T47D (cell line): Measurements from ENCODE around the gene PIP4K2A.
"Not testable (repeated sequence)": the region's sequence is repeated elsewhere in the genome, so short reads cannot be mapped to it uniquely, and the experiment has no call there.

ENCODE experiments used
- DNase-seq, 2 experiments: peaks; one replicate each; pipeline versions ENCODE4 v3.0.0 to v3.0.0-alpha.2; 2011 to 2012; ENCODE audit warnings: low read depth in 1 of 2, low spot score in 1 of 2
- JUND ChIP-seq: IDR thresholded peaks from 2 replicates; pipeline ENCODE4 v1.6.1; 2012; ENCODE audit warnings: low read depth
- in situ Hi-C: cut with HindIII; loops from 2 replicates; pipeline ENCODE4 v1.10.0; 2016; ENCODE audit warnings: low sequenced_read_pairs, low pct_unique_long_range_greater_than_20kb

PIP4K2A gene

GRCh38 chr10:22515009-22515408 is 199.4 kb downstream of the PIP4K2A start:
- no peak for DNase-seq
- TF ChIP-seq JUND: no peak
- in situ Hi-C loops: no loop called here

- not testable (repeated sequence) for DNase-seq
Measured at GRCh38 chr10:22514414-22514758, 200.0 kb downstream of the PIP4K2A start.

GRCh38 chr10:22513483-22514413 is 200.6 kb downstream of the PIP4K2A start:
- peak in 1 of 2 experiments; percentile 61 for DNase-seq
- in situ Hi-C loops: not testable (repeated sequence)

More at GRCh38 chr10:22514414-22514758, 200.0 kb downstream of the PIP4K2A start:
- in situ Hi-C loops: not testable (repeated sequence)

GRCh38 chr10:22512015-22512414 is 202.4 kb downstream of the PIP4K2A start:
- in situ Hi-C loops: not testable (repeated sequence)

GRCh38 chr10:22508214-22508613 is 206.2 kb downstream of the PIP4K2A start:
- in situ Hi-C loops, DNase-seq: not testable (repeated sequence)

More at GRCh38 chr10:22512015-22512414, 202.4 kb downstream of the PIP4K2A start:
- not testable (repeated sequence) for DNase-seq

GRCh38 chr10:22505911-22506685 is 208.3 kb downstream of the PIP4K2A start:
- no peak for DNase-seq
- no peak for TF ChIP-seq JUND
- in situ Hi-C loops: no loop called here

GRCh38 chr10:22504766-22505165 is 209.6 kb downstream of the PIP4K2A start:
- TF ChIP-seq JUND: no peak
- DNase-seq: no peak
- in situ Hi-C loops: no loop called here

GRCh38 chr10:22503315-22504088 is 210.9 kb downstream of the PIP4K2A start:
- DNase-seq: peak in 1 of 2 experiments; percentile 20
- in situ Hi-C loops: no loop called here
- no peak for TF ChIP-seq JUND

GRCh38 chr10:22501863-22502262 is 212.5 kb downstream of the PIP4K2A start:
- in situ Hi-C loops: no loop called here
- no peak for TF ChIP-seq JUND
- no peak for DNase-seq

- no peak for DNase-seq
- in situ Hi-C loops: no loop called here
- no peak for TF ChIP-seq JUND
Measured at GRCh38 chr10:22501413-22501812, 213.0 kb downstream of the PIP4K2A start.

GRCh38 chr10:22500656-22501340 is 213.6 kb downstream of the PIP4K2A start:
- in situ Hi-C loops: no loop called here
- DNase-seq: peak in 1 of 2 experiments; percentile 59
- TF ChIP-seq JUND: no peak

- DNase-seq, in situ Hi-C loops: not testable (repeated sequence)
Measured at GRCh38 chr10:22499973-22500372, 214.4 kb downstream of the PIP4K2A start.
